ENCODE results near the gene TMEM18.
A peak's percentile ranks its signal among the peaks of the same experiment; 100 is the strongest.

- peak; percentile 67 for TF ChIP-seq CTCF (IDR thresholded peaks at IDR 0.05; ENCODE audit: poor library complexity, severe bottlenecking)
- no peak for TF ChIP-seq MXI1 (conservative IDR thresholded peaks at IDR 0.05; ENCODE audit: poor library complexity, severe bottlenecking)
- no peak for TF ChIP-seq TAF1 (IDR thresholded peaks at IDR 0.05; ENCODE audit: low read depth)
- TF ChIP-seq SMC3 (conservative IDR thresholded peaks at IDR 0.05; ENCODE audit: poor library complexity), result peak; percentile 64
Observed at GRCh38 chr2:667332-667999, 9.7 kb downstream of the TMEM18 start.

Data from neural cell (in vitro differentiated cells).